ENCODE measurements around the gene CRLF1.

The CRLF1 gene

DNA sequence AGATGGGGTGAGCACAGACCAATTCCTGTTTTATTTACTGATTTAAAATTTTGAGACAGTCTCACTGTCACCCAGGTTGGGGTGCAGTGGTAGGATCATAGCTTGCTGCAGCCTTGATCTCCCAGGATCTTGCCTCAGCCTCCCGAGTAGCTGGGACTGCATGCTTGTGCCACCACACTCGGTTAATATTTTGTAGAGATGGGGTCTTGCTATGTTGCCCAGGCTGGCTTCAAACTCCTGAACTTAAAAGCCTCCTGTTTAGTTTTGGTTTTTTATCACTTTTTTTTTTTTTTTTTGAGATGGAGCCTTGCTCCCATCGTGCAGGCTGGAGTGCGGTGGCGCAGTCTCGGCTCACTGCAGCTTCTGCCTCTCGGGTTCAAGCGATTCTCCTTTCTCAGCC is 30.2 kb downstream of the CRLF1 start:
- H3K4me1 Mint-ChIP-seq (ENCODE audit: low read depth): peaks cover 36% of the 10 kb centered on the region
- no peak overlapping the region for H3K4me3 Mint-ChIP-seq
- H3K36me3 Mint-ChIP-seq (ENCODE audit: low read depth): peaks cover 64% of the 10 kb centered on the region
- no peak overlapping the region for H3K27ac Mint-ChIP-seq
- H3K27me3 Mint-ChIP-seq: no peaks in the 10 kb centered on the region
- H3K9me3 Mint-ChIP-seq: no peaks in the 10 kb centered on the region

DNA sequence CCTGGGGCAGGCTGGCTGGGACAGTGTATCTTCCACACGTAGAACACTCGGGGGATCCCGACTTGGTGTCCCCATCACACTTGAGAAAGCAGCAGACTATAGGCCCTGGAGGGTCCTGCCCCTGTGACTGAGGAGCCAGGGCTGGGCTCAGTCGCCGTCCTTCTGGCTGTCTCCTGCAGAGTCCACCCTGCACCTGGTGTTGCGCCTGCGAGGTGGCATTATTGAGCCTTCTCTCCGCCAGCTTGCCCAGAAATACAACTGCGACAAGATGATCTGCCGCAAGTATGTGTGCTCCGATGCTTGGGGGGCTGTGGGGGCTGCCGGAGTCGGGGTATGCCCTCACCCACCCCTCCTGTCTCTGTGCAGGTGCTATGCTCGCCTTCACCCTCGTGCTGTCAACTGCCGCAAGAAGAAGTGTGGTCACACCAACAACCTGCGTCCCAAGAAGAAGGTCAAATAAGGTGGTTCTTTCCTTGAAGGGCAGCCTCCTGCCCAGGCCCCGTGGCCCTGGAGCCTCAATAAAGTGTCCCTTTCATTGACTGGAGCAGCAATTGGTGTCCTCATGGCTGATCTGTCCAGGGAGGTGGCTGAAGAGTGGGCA is 31.8 kb downstream of the CRLF1 start:
- peaks cover 40% of the 10 kb centered on the region for H3K4me1 Mint-ChIP-seq (ENCODE audit: low read depth)
- no peaks in the 10 kb centered on the region for H3K9me3 Mint-ChIP-seq
- peak overlapping the region; percentile 55 for H3K4me3 Mint-ChIP-seq
- peaks cover 69% of the 10 kb centered on the region for H3K36me3 Mint-ChIP-seq (ENCODE audit: low read depth)
- peak overlapping the region; percentile 61 for H3K27ac Mint-ChIP-seq
- no peaks in the 10 kb centered on the region for H3K27me3 Mint-ChIP-seq

GRCh38 chr19:18571564-18572344 is 34.8 kb downstream of the CRLF1 start, which contains the start of gene UBA52:
UBA52 (plus strand) TSS chr19:18571857; CDS start chr19:18573301, 1,444 bp downstream.
- Mint-ChIP-seq H3K4me1 (ENCODE audit: low read depth) (peaks cover 40% of the 10 kb centered on the region), H3K27me3 (no peaks in the 10 kb centered on the region), H3K9me3 (no peaks in the 10 kb centered on the region), H3K36me3 (ENCODE audit: low read depth) (peaks cover 75% of the 10 kb centered on the region), H3K4me3 (peak within 1 kb of the TSS; percentile 99), H3K27ac (peak within 1 kb of the TSS; percentile 98)

DNA sequence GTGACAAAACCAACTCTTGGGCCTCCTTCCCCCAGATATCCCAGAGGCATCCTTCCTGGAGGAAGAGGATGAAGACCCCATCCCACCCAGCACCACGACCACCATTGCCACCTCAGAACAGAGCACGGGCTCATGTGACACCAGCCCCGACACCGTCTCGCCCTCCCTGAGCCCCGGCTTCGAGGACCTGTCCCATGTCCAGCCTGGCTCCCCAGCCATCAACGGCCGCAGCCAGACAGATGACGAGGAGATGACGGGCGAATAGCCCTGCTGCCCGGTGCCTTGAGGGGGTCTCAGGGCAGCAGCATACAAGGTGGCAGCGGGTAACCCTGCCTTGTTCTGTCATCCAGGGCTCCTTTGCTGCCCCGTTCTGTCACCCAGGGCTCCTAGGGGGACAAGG is 38.2 kb downstream of the CRLF1 start:
- H3K4me3 Mint-ChIP-seq: no peak overlapping the region
- H3K9me3 Mint-ChIP-seq: no peaks in the 10 kb centered on the region
- H3K27me3 Mint-ChIP-seq: no peaks in the 10 kb centered on the region
- peaks cover 15% of the 10 kb centered on the region for H3K4me1 Mint-ChIP-seq (ENCODE audit: low read depth)
- no peak overlapping the region for H3K27ac Mint-ChIP-seq
- H3K36me3 Mint-ChIP-seq (ENCODE audit: low read depth): peaks cover 62% of the 10 kb centered on the region

DNA sequence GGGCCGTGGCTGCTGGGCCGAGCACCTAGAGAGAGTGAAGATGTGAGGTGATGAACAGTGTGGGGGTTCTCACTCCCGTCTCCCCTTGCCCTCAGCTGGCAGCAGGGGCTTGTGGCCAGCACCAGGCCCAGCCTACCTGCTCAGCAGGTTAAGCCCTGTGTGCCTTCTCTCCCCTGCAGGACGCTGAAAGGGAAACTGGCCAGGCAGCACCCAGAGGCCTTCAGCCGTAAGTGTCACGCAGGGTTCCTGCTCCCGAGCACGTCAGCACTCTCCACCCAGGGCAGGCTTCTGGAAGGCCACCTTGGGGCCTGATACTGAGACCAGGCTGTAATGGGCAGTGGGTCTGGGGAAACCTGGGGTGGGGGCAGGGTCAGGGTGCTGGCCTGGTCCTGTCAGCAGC is 39.6 kb downstream of the CRLF1 start:
- H3K36me3 Mint-ChIP-seq (ENCODE audit: low read depth): peaks cover 54% of the 10 kb centered on the region
- no peaks in the 10 kb centered on the region for H3K27me3 Mint-ChIP-seq

GRCh38 chr19:18562086-18562485 is 44.5 kb downstream of the CRLF1 start:
- H3K27me3 Mint-ChIP-seq: no peaks in the 10 kb centered on the region
- no peak overlapping the region for H3K27ac Mint-ChIP-seq
- peaks cover 29% of the 10 kb centered on the region for H3K4me1 Mint-ChIP-seq (ENCODE audit: low read depth)
- no peaks in the 10 kb centered on the region for H3K9me3 Mint-ChIP-seq
- no peak overlapping the region for H3K4me3 Mint-ChIP-seq
- peaks cover 37% of the 10 kb centered on the region for H3K36me3 Mint-ChIP-seq (ENCODE audit: low read depth)

More for the DNA sequence above, 39.6 kb downstream of the CRLF1 start:
- no peak overlapping the region for H3K4me3 Mint-ChIP-seq
- H3K9me3 Mint-ChIP-seq: no peaks in the 10 kb centered on the region
- no peak overlapping the region for H3K27ac Mint-ChIP-seq
- H3K4me1 Mint-ChIP-seq (ENCODE audit: low read depth): peaks cover 5% of the 10 kb centered on the region

DNA sequence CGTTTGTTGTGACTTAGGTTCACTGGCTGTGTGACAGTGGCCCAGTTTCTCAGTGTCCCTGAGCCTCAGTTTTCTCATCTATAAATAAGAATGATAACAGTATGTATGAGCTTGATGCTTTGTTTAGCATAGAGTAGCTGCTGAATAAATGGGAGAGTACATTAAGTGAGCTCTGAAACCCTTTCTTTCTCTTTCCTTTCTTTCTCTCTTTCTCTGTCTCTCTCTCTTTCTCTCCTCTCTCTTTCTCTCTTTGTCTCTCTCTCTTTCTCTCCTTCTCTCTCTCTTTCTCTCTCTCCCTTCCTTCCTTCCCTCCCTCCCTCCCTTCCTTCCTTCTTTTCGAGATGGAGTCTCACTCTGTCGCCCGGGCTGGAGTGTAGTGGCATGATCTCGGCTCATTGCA is 46.9 kb downstream of the CRLF1 start:
- Mint-ChIP-seq H3K36me3 (ENCODE audit: low read depth) (peaks cover 27% of the 10 kb centered on the region), H3K4me1 (ENCODE audit: low read depth) (peaks cover 29% of the 10 kb centered on the region), H3K4me3 (peak overlapping the region; percentile 88), H3K9me3 (no peaks in the 10 kb centered on the region), H3K27me3 (no peaks in the 10 kb centered on the region), H3K27ac (peak overlapping the region; percentile 95)

GRCh38 chr19:18558604-18559003 is 48.0 kb downstream of the CRLF1 start:
- peak overlapping the region; percentile 95 for H3K27ac Mint-ChIP-seq
- H3K36me3 Mint-ChIP-seq (ENCODE audit: low read depth): peaks cover 18% of the 10 kb centered on the region
- H3K4me3 Mint-ChIP-seq: peak overlapping the region; percentile 88
- H3K27me3 Mint-ChIP-seq: no peaks in the 10 kb centered on the region
- peaks cover 29% of the 10 kb centered on the region for H3K4me1 Mint-ChIP-seq (ENCODE audit: low read depth)
- no peaks in the 10 kb centered on the region for H3K9me3 Mint-ChIP-seq

- Mint-ChIP-seq H3K4me1 (ENCODE audit: low read depth) (peaks cover 29% of the 10 kb centered on the region), H3K27me3 (no peaks in the 10 kb centered on the region), H3K36me3 (ENCODE audit: low read depth) (peaks cover 16% of the 10 kb centered on the region), H3K4me3 (peak overlapping the region; percentile 88), H3K9me3 (no peaks in the 10 kb centered on the region), H3K27ac (peak overlapping the region; percentile 95)
These were observed 48.4 kb downstream of the CRLF1 start for GRCh38 chr19:18558202-18558555.

- Mint-ChIP-seq H3K27ac (peak within 1 kb of the TSS; percentile 95), H3K27me3 (no peaks in the 10 kb centered on the region), H3K9me3 (no peaks in the 10 kb centered on the region), H3K4me3 (peak within 1 kb of the TSS; percentile 88), H3K4me1 (ENCODE audit: low read depth) (peaks cover 29% of the 10 kb centered on the region), H3K36me3 (ENCODE audit: low read depth) (peaks cover 12% of the 10 kb centered on the region)
These were observed 49.0 kb downstream of the CRLF1 start, which contains the start of gene KXD1 for GRCh38 chr19:18557411-18558201. KXD1 (plus strand) TSS chr19:18557870; CDS start chr19:18562057, 4,187 bp downstream.

GRCh38 chr19:18551631-18552030 is 55.0 kb downstream of the CRLF1 start:
- Mint-ChIP-seq H3K36me3 (ENCODE audit: low read depth) (no peaks in the 10 kb centered on the region), H3K9me3 (no peaks in the 10 kb centered on the region), H3K27ac (no peak overlapping the region), H3K4me1 (ENCODE audit: low read depth) (no peaks in the 10 kb centered on the region), H3K27me3 (no peaks in the 10 kb centered on the region), H3K4me3 (no peak overlapping the region)

GRCh38 chr19:18543814-18544475 is 62.7 kb downstream of the CRLF1 start:
- Mint-ChIP-seq H3K9me3 (no peaks in the 10 kb centered on the region), H3K36me3 (ENCODE audit: low read depth) (peaks cover 7% of the 10 kb centered on the region), H3K27ac (peak overlapping the region; percentile 93), H3K4me1 (ENCODE audit: low read depth) (peaks cover 34% of the 10 kb centered on the region), H3K27me3 (no peaks in the 10 kb centered on the region), H3K4me3 (peak overlapping the region; percentile 88)
